NCI-H82 treated with DMSO at 0.1 percent for 48 hours (cell line): ENCODE data around the gene MKI67.
A peak's percentile ranks its signal among the peaks of the same experiment; 100 is the strongest.
"Not testable (repeated sequence)": the region's sequence is repeated elsewhere in the genome, so short reads cannot be mapped to it uniquely, and the experiment has no call there.

Experiments used
- DNase-seq: peaks from one replicate; lab custom pipeline; 2025; ENCODE audit not compliant: unreplicated experiment; lab: John Stamatoyannopoulos, UW

Gene MKI67, protein sequence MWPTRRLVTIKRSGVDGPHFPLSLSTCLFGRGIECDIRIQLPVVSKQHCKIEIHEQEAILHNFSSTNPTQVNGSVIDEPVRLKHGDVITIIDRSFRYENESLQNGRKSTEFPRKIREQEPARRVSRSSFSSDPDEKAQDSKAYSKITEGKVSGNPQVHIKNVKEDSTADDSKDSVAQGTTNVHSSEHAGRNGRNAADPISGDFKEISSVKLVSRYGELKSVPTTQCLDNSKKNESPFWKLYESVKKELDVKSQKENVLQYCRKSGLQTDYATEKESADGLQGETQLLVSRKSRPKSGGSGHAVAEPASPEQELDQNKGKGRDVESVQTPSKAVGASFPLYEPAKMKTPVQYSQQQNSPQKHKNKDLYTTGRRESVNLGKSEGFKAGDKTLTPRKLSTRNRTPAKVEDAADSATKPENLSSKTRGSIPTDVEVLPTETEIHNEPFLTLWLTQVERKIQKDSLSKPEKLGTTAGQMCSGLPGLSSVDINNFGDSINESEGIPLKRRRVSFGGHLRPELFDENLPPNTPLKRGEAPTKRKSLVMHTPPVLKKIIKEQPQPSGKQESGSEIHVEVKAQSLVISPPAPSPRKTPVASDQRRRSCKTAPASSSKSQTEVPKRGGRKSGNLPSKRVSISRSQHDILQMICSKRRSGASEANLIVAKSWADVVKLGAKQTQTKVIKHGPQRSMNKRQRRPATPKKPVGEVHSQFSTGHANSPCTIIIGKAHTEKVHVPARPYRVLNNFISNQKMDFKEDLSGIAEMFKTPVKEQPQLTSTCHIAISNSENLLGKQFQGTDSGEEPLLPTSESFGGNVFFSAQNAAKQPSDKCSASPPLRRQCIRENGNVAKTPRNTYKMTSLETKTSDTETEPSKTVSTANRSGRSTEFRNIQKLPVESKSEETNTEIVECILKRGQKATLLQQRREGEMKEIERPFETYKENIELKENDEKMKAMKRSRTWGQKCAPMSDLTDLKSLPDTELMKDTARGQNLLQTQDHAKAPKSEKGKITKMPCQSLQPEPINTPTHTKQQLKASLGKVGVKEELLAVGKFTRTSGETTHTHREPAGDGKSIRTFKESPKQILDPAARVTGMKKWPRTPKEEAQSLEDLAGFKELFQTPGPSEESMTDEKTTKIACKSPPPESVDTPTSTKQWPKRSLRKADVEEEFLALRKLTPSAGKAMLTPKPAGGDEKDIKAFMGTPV (N-terminal part only)

GRCh38 chr10:128125944-128126764 lies at the start of gene MKI67:
MKI67 (minus strand) TSS chr10:128126423; CDS start chr10:128125667, 756 bp downstream.
- peak; percentile 60 for DNase-seq

GRCh38 chr10:128174581-128175559 lies 48.6 kb upstream of the MKI67 start:
- DNase-seq = no peak

GRCh38 chr10:128173386-128173785 lies 47.2 kb upstream of the MKI67 start:
- no peak for DNase-seq

GRCh38 chr10:128172756-128173155 lies 46.5 kb upstream of the MKI67 start:
- no peak for DNase-seq

DNA sequence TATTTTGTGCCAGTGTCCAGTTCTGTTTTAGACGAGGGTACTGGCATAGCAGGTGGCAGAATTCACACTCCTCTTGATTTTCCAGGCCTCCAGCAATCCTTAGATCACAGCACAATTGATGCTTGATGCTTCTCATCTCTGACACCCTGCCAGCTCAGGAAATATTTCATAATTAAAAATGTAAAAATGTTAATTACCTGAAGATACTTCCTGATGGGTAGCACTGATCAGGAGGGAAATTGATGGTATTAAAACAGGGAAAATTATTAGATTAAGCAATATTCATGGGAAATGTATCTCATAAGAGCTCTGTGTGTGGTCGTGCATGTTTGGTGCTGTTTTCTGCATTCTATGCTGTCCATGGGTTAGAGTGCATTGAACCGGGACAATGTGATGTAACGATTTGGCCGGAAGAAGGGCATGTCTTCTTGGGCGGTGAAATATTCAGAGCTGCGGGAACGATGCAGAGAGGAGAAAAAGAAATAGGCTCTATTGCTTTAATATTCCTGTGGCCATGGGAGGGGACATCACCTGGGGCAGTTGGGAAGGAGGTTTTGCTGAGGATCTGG lies 43.7 kb upstream of the MKI67 start:
- DNase-seq = no peak

DNA sequence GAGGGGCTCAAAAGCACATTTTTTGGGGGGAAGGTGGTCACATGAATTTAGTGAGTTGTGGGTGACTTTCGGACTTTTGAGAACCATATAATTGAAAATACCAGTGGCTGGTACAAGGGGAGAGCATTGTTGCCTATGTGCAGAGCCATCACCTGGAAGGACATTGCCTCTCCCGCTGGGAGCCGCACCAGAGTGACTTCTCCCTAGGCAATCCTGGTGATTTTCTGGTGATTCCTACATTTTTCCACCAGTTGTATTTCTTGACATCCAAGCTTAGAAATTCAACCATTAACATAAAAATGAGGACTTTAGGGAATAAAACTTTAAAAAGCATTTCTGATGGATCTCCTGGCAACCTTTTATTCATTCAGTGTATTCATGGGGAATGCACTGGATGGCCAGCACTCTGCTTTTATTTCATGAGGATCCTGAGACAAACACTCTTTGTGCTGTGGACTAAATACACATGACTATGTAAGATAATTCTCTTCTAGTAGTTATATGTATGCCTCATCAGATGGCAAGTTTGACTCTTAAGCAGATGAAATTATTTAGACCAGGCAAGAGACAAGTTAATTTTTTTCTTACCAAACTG lies 41.8 kb upstream of the MKI67 start:
- no peak for DNase-seq

- DNase-seq = not testable (repeated sequence)
Measured at GRCh38 chr10:128167123-128167522, 40.9 kb upstream of the MKI67 start.

- DNase-seq = no peak
Measured at GRCh38 chr10:128166151-128166550, 39.9 kb upstream of the MKI67 start.

DNA sequence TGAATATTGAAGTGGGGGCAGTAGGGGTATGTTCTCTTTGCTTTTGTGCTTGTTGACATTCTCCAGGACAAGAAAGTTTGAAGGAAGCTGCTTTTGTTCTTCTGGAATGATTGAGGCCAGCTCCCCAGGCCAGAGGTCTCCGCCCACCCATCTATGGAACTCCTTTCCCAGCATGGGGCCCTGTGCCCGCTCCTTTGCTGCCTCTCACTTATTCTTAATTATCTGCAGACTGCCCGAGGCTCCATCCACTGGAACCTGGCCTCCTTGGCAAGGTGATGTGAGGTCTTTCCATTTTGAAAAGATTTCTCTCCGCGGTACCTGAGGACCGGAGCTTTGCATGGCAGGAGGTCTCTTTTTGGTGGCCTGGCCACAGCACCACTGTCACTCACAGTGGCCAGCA lies 39.3 kb upstream of the MKI67 start:
- DNase-seq = no peak

DNA sequence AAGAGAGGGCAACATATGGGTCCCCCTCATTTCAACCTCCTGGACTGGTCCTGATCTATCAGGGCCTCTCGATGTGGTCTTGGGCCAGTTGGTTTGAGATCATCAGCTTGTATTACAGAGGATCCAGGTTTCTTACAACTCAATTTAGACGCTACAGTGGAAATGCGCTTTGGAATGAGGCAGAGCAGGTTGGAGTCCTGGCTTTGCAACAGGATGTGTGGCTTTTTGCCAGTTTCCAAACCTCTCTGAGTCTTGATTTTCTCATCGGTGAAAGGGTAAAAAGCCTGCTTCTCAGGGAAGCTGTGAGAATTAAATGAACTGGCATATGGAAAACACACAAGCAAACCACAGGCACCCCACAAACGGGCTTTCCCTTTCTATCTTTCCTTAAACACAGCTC lies 37.5 kb upstream of the MKI67 start:
- DNase-seq = no peak

DNA sequence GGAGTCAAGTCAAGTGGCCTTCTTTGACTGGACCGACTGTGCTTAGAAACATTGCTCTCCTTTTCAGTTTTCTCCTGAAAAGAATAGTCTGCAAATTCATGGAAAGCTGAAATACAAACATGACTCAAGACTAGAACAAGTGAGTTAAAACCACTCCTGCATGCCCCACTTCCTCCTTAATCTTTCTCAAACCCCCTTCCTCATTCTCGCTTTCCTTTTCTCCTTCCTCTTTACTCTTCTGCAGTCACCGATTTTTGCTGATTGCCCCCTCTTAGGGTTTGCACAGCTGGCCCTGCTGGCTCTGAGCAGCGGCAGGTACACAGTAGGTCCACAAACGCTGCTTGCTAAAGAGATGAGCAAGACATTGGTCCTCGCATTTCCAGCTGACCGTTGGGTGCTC lies 34.8 kb upstream of the MKI67 start:
- DNase-seq = no peak

GRCh38 chr10:128160297-128160711 lies 34.1 kb upstream of the MKI67 start:
- no peak for DNase-seq

DNA sequence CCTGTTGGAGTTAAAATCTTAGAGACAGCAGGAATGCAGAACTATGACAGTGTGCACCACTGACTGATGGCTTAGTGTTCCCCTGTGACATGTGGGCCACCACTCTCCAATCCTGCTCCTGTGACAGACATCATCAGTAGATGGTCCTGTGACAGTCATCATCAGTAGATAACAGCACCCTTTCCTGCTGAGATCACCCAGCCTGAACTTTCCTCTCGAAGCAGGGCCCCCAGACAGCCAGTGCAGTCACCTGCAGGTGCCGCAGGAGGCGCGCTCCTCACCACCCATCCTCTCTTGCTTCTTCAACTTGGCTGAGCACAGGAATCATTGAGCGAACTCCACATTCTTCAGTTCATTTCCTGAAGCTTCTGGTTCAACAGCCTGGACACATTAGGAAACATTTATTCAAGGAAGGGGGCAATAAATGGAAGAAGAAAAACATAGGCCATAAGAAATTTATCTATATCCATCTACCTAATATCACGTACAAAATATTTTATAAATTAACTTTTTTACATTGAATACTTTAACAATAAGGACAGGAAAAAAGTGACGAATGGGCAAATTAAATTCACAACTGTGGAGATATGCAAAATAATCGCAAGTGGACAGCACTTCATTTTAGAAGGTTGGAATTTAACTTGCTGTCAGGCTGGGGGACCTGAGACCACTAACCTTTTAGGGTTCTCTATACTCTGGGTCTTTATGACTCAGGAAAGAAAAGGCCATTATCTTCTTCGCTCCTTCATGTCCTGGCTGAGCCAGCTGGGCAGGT lies 32.0 kb upstream of the MKI67 start:
- no peak for DNase-seq

DNA sequence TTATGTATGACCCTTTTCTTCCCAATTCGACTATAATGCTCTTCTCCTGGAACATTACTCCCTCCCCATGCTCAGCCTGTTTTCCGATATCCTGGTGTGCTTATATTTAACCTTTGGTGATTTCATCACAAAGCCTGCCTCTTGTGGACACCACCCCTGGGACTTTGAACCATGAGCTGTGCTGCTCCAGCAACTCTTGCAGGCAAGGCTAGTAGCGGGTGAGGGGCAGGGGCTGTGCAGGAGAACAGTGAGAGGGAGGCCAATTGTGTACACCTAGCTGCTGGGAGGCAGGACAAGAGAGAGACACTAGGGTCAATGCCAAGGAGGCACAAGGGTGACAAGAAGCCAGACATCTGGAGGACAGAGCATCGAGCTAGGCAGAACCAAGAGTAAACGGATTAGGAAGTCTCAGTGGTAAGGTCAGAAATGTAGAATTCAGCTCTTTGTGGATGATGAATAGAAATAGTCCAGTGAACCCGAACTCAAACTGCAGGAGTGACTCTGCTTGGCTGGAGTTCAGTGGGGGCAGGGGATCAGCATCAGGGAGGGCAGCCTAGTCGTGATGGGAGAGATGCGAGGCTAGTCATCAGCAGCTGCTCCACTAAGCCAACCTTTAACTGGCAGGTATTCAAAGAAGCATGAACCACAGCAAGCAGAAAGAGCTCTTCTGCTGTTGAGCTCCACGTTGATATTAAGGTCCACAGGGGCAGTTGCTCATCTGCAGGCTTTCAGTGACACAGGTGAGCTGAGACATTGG lies 31.0 kb upstream of the MKI67 start:
- no peak for DNase-seq

DNA sequence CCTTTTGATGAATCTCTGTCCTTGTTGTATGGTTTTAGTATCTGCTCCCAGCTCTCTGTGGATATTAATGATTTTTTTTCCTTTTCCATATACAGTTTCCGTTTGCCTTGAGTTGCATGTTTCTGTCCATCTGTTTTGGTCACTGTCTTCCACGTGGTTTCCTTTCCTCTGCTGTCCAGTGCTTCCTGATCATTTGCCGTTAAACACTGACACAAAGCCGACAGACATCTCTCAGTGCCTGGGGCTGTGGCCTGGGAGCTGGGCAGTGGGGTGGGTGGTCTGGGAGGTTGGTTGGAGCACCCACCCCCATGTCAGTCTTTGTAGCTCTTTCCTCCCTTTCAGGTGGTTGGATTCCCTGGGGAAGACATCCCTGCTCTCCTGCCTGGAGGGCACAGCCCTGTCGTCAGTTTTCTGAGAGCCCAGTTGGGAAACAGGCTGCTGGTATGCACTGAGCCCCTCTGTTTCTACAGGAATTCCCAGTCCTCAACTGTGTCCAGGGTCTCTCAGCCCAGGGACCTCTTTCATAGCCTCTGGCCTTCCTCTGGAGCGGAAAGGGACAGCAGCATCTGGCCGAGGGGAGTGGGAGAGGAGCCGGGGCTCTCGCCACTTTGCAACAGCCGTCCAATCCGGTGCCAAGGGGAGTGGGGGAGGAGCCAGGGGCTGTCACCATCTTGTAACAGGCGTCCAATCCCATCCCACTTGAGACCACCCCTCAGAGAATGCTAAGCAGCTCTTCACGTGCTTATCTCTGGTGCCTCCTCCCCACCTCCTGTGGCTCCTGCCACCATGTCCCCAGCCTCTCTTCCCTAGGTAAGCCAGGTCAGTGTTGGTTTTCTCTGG lies 26.7 kb upstream of the MKI67 start:
- no peak for DNase-seq

DNA sequence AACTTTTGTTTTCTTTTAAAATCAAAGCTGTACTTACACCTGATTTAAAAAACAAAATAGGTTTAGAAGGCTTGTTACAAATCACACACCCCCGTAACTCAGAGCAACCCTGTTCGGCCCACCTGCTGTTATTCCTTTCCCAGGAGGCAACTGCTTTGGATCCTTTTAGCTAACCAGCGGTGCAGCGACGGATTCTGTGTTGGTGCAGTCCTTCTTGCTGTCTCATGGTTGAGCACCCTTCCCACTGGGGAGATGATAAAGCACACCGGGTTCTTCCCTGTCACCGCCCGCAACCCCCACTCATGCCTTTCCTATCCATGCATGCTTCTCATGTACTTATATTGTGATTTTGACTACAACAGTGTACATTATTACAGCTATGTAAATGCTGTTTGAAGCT lies 24.8 kb upstream of the MKI67 start:
- no peak for DNase-seq
